Measurements from ENCODE around the gene SRD5A3.

GRCh38 chr4:55365345-55365728, 19.3 kb downstream of the SRD5A3 start:
- TF ChIP-seq CTCF (IDR thresholded peaks at IDR 0.05; ENCODE audit: low read depth, low read length, missing input control) (no peak), HNF4G (IDR thresholded peaks at IDR 0.05) (no peak), ATF3 (IDR thresholded peaks at IDR 0.05) (no peak), SP1 (IDR thresholded peaks at IDR 0.05) (no peak), ZBTB33 (IDR thresholded peaks at IDR 0.05) (no peak), NR2F2 (IDR thresholded peaks at IDR 0.05) (no peak), FOXA1 (IDR thresholded peaks at IDR 0.05) (no peak), RAD21 (IDR thresholded peaks at IDR 0.05) (no peak)

All from liver (tissue), 3 donors.